Parathyroid adenoma (tissue), 2 donors: ENCODE measurements around the gene FBLN2.

ENCODE experiments used
- H2AFZ ChIP-seq: fragments of 300-600 bp; sonication (generic); one replicate; pipeline ENCODE4 v1.7.0; 2017; ENCODE audit warnings: antibody characterized with exemption, mild to moderate bottlenecking
- H3K27ac ChIP-seq: fragments of 300-600 bp; sonication (generic); one replicate; pipeline ENCODE4 v1.7.0; 2017
- H3K27me3 ChIP-seq: fragments of 300-600 bp; sonication (generic); one replicate; pipeline ENCODE4 v1.7.0; 2017; ENCODE audit warnings: low read length; ENCODE audit not compliant: control insufficient read depth, insufficient read depth
- H3K36me3 ChIP-seq: fragments of 300-600 bp; sonication (generic); one replicate; pipeline ENCODE4 v1.7.0; 2017; ENCODE audit warnings: low read length; ENCODE audit not compliant: control insufficient read depth, insufficient read depth
- H3K4me1 ChIP-seq: fragments of 300-600 bp; sonication (generic); one replicate; pipeline ENCODE4 v1.7.0; 2017; ENCODE audit warnings: control low read depth
- H3K4me2 ChIP-seq: fragments of 300-600 bp; sonication (generic); one replicate; pipeline ENCODE4 v1.7.0; 2017; ENCODE audit warnings: low read length
- H3K4me3 ChIP-seq: fragments of 300-600 bp; sonication (generic); one replicate; pipeline ENCODE4 v1.7.0; 2017; ENCODE audit warnings: low read depth, low read length
- H3K79me2 ChIP-seq: fragments of 300-600 bp; sonication (generic); one replicate; pipeline ENCODE4 v1.7.0; 2017; ENCODE audit warnings: control low read depth
- H3K9ac ChIP-seq: fragments of 300-600 bp; sonication (generic); one replicate; pipeline ENCODE4 v1.7.0; 2017; ENCODE audit warnings: mild to moderate bottlenecking
- H3K9me3 ChIP-seq: fragments of 300-600 bp; sonication (generic); one replicate; pipeline ENCODE4 v1.7.0; 2017; ENCODE audit warnings: low read length; ENCODE audit not compliant: control insufficient read depth
- TF ChIP-seq, protein P1 (sequence below): fragments of 300-600 bp; sonication (generic); IDR thresholded peaks from one replicate; pipeline ENCODE4 v1.7.0; 2017; ENCODE audit warnings: antibody characterized with exemption, mild to moderate bottlenecking
- donor health status: primary hyperparathyroidism.

FBLN2 gene

GRCh38 chr3:13506239-13506638 lies 42.7 kb upstream of the FBLN2 start:
- Histone ChIP-seq H3K27ac (no peak overlapping the region), H3K27me3 (no peaks in the 10 kb centered on the region), H3K4me2 (no peak overlapping the region), H3K4me1 (peaks cover 9% of the 10 kb centered on the region), H3K36me3 (no peaks in the 10 kb centered on the region), H3K9me3 (no peaks in the 10 kb centered on the region), H3K79me2 (no peaks in the 10 kb centered on the region), H3K9ac (no peak overlapping the region), H3K4me3 (no peak overlapping the region), H2AFZ (no peak overlapping the region)
- TF ChIP-seq, protein P1, sequence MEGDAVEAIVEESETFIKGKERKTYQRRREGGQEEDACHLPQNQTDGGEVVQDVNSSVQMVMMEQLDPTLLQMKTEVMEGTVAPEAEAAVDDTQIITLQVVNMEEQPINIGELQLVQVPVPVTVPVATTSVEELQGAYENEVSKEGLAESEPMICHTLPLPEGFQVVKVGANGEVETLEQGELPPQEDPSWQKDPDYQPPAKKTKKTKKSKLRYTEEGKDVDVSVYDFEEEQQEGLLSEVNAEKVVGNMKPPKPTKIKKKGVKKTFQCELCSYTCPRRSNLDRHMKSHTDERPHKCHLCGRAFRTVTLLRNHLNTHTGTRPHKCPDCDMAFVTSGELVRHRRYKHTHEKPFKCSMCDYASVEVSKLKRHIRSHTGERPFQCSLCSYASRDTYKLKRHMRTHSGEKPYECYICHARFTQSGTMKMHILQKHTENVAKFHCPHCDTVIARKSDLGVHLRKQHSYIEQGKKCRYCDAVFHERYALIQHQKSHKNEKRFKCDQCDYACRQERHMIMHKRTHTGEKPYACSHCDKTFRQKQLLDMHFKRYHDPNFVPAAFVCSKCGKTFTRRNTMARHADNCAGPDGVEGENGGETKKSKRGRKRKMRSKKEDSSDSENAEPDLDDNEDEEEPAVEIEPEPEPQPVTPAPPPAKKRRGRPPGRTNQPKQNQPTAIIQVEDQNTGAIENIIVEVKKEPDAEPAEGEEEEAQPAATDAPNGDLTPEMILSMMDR: no peak

DNA sequence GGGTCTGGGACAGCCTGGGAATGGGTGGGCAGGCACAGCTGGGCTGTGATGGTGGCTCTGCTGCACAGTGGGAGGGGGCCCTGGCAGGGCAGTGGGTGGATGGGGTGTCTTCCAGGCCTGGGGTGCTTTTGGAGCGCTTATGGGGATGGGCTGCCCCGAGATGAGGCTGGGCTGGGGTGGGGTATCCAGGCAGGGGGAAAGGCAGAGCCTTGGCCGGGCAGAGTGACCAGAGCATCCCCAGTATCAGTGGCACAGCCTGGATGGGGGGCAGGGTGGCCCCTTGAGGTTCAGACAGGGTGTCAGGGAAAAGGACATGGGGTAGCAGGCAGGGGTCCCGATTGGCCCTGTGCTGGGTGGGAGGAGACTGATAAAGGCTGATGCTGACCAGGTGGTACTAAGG lies 42.2 kb upstream of the FBLN2 start:
- no peaks in the 10 kb centered on the region for H3K79me2 ChIP-seq
- H3K9me3 ChIP-seq: no peaks in the 10 kb centered on the region
- H3K36me3 ChIP-seq: no peaks in the 10 kb centered on the region
- H3K4me3 ChIP-seq: no peak overlapping the region
- TF ChIP-seq, protein P1: no peak
- no peak overlapping the region for H3K4me2 ChIP-seq
- no peak overlapping the region for H3K27ac ChIP-seq
- H3K27me3 ChIP-seq: no peaks in the 10 kb centered on the region
- peaks cover 9% of the 10 kb centered on the region for H3K4me1 ChIP-seq
- H2AFZ ChIP-seq: no peak overlapping the region
- H3K9ac ChIP-seq: no peak overlapping the region

- TF ChIP-seq, protein P1: no peak
Measured at GRCh38 chr3:13507247-13507569, 41.7 kb upstream of the FBLN2 start.

DNA sequence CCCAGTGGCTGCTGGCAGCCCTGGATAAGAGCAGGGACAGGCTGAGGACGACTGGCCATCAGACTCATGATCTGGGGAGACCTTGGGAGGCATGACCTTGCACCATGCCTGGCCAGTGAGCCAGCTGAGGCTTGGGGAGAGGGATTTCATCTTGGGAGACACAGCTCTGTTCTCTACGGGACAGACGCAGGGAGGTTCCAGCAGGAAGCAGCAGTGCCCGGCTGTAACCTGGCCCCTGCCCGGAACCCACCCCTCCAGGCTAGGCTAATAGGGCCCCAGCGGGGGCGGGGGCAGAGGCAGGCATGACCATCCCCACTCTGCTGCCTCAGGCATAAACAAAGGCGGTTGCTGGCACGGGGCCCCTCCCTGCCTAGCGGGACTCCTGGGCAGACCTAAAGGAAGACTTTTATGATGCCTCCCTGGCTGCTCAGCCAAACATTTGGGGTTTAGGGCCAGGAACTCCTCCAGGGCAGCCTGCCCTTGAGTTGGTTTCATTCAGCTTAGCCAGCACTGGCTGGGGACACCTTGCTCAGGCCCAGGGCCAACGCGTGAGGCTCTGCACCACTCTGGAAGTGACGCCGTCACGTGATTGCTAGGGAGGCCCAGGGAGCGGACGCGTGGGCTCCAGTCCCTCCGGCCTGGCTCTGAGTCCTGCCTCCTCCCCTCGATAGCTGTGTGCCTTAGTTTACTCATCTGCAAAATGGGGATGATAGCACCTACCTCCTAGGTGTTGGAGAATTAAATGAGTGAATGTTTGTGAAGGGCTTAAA lies 41.2 kb upstream of the FBLN2 start:
- no peaks in the 10 kb centered on the region for H3K27me3 ChIP-seq

More at GRCh38 chr3:13507247-13507569, 41.7 kb upstream of the FBLN2 start:
- Histone ChIP-seq H3K36me3 (no peaks in the 10 kb centered on the region), H3K4me2 (no peak overlapping the region), H3K27me3 (no peaks in the 10 kb centered on the region), H2AFZ (no peak overlapping the region), H3K4me3 (no peak overlapping the region), H3K27ac (no peak overlapping the region), H3K4me1 (peaks cover 9% of the 10 kb centered on the region), H3K79me2 (no peaks in the 10 kb centered on the region), H3K9ac (no peak overlapping the region), H3K9me3 (no peaks in the 10 kb centered on the region)

More for the DNA sequence above, 41.2 kb upstream of the FBLN2 start:
- no peaks in the 10 kb centered on the region for H3K79me2 ChIP-seq
- no peaks in the 10 kb centered on the region for H3K36me3 ChIP-seq
- H2AFZ ChIP-seq: peak overlapping the region; percentile 43
- peaks cover 9% of the 10 kb centered on the region for H3K4me1 ChIP-seq
- H3K9ac ChIP-seq: no peak overlapping the region
- TF ChIP-seq, protein P1: no peak
- no peaks in the 10 kb centered on the region for H3K9me3 ChIP-seq
- no peak overlapping the region for H3K4me2 ChIP-seq
- H3K27ac ChIP-seq: no peak overlapping the region
- no peak overlapping the region for H3K4me3 ChIP-seq
